ENCODE data around the gene SDR42E2. TPM values are rescaled to one million over a fixed set of nuclear protein-coding genes. Genes with fewer than 3 reads are reported as not detected.
"Not testable (repeated sequence)": the region's sequence is repeated elsewhere in the genome, so short reads cannot be mapped to it uniquely, and the experiment has no call there.

The SDR42E2 gene
- total and polyA plus RNA-seq, 2 donors (not counting 1 experiment from before 2014, with no cell fraction given): under 0.01 TPM; not detected in 1

GRCh38 chr16:22214402-22214801 lies 52.1 kb downstream of the SDR42E2 start:
- Histone ChIP-seq H3K79me2 (ENCODE audit: control insufficient read depth, insufficient read depth, low read length) (peaks cover 20% of the 10 kb centered on the region), H3K36me3 (ENCODE audit: control insufficient read depth, insufficient read depth, low read length) (peaks cover 2% of the 10 kb centered on the region), H3K4me2 (ENCODE audit: extremely low read depth, insufficient read depth, low read length) (no peak overlapping the region), H3K4me1 (ENCODE audit: control insufficient read depth, extremely low read depth, insufficient read depth, low read length) (peaks cover 3% of the 10 kb centered on the region), H2AFZ (ENCODE audit: low read length) (no peak overlapping the region), H3K4me3 (replicated peaks in 1 of 4; ENCODE audit: control extremely low read depth in 1 of 4, insufficient read depth in 1 of 4, low read depth in 3 of 4, low read length in 4 of 4) (no peak overlapping the region), H3K9me3 (ENCODE audit: control insufficient read depth, insufficient read depth, low read depth, low read length) (no peaks in the 10 kb centered on the region), H3K9ac (ENCODE audit: insufficient read depth, low read length) (no peak overlapping the region), H3K27ac (ENCODE audit: insufficient read depth, low read length) (no peak overlapping the region), H3K27me3 (ENCODE audit: control insufficient read depth, insufficient read depth, low read length) (no peaks in the 10 kb centered on the region), H4K20me1 (ENCODE audit: control insufficient read depth, extremely low read depth, insufficient read depth, low read length) (peaks cover 2% of the 10 kb centered on the region)
- no peak for DNase-seq (ENCODE audit: low read depth in 2 of 2)
- TF ChIP-seq CTCF (conservative IDR thresholded peaks at IDR 0.05 in 1 of 2, IDR thresholded peaks at IDR 0.05 in 1 of 2; ENCODE audit: low read depth in 1 of 2, low read length in 2 of 2) (no peak), EZH2 (IDR thresholded peaks at IDR 0.05; ENCODE audit: low read length, missing control alignments) (no peak)

GRCh38 chr16:22214889-22215288 lies 52.6 kb downstream of the SDR42E2 start:
- Histone ChIP-seq H3K27me3 (ENCODE audit: control insufficient read depth, insufficient read depth, low read length) (no peaks in the 10 kb centered on the region), H3K9me3 (ENCODE audit: control insufficient read depth, insufficient read depth, low read depth, low read length) (no peaks in the 10 kb centered on the region), H3K27ac (ENCODE audit: insufficient read depth, low read length) (no peak overlapping the region), H3K79me2 (ENCODE audit: control insufficient read depth, insufficient read depth, low read length) (peaks cover 15% of the 10 kb centered on the region), H3K4me3 (replicated peaks in 1 of 4; ENCODE audit: control extremely low read depth in 1 of 4, insufficient read depth in 1 of 4, low read depth in 3 of 4, low read length in 4 of 4) (no peak overlapping the region), H3K4me1 (ENCODE audit: control insufficient read depth, extremely low read depth, insufficient read depth, low read length) (peaks cover 6% of the 10 kb centered on the region), H3K36me3 (ENCODE audit: control insufficient read depth, insufficient read depth, low read length) (peaks cover 2% of the 10 kb centered on the region), H3K4me2 (ENCODE audit: extremely low read depth, insufficient read depth, low read length) (no peak overlapping the region), H3K9ac (ENCODE audit: insufficient read depth, low read length) (no peak overlapping the region), H4K20me1 (ENCODE audit: control insufficient read depth, extremely low read depth, insufficient read depth, low read length) (peaks cover 2% of the 10 kb centered on the region), H2AFZ (ENCODE audit: low read length) (no peak overlapping the region)
- DNase-seq (ENCODE audit: low read depth in 2 of 2): no peak
- TF ChIP-seq CTCF (conservative IDR thresholded peaks at IDR 0.05 in 1 of 2, IDR thresholded peaks at IDR 0.05 in 1 of 2; ENCODE audit: low read depth in 1 of 2, low read length in 2 of 2): no peak
- TF ChIP-seq EZH2 (IDR thresholded peaks at IDR 0.05; ENCODE audit: low read length, missing control alignments): no peak

GRCh38 chr16:22216191-22216831 lies 54.0 kb downstream of the SDR42E2 start:
- Histone ChIP-seq H3K27me3 (ENCODE audit: control insufficient read depth, insufficient read depth, low read length) (no peaks in the 10 kb centered on the region), H3K9ac (ENCODE audit: insufficient read depth, low read length) (no peak overlapping the region), H3K79me2 (ENCODE audit: control insufficient read depth, insufficient read depth, low read length) (peaks cover under 1% of the 10 kb centered on the region), H3K4me1 (ENCODE audit: control insufficient read depth, extremely low read depth, insufficient read depth, low read length) (peaks cover 13% of the 10 kb centered on the region), H3K27ac (ENCODE audit: insufficient read depth, low read length) (no peak overlapping the region), H3K36me3 (ENCODE audit: control insufficient read depth, insufficient read depth, low read length) (no peaks in the 10 kb centered on the region), H4K20me1 (ENCODE audit: control insufficient read depth, extremely low read depth, insufficient read depth, low read length) (peaks cover 2% of the 10 kb centered on the region), H3K4me3 (replicated peaks in 1 of 4; ENCODE audit: control extremely low read depth in 1 of 4, insufficient read depth in 1 of 4, low read depth in 3 of 4, low read length in 4 of 4) (no peak overlapping the region), H3K9me3 (ENCODE audit: control insufficient read depth, insufficient read depth, low read depth, low read length) (no peaks in the 10 kb centered on the region), H2AFZ (ENCODE audit: low read length) (no peak overlapping the region), H3K4me2 (ENCODE audit: extremely low read depth, insufficient read depth, low read length) (no peak overlapping the region)
- TF ChIP-seq EZH2 (IDR thresholded peaks at IDR 0.05; ENCODE audit: low read length, missing control alignments) (no peak), CTCF (conservative IDR thresholded peaks at IDR 0.05 in 1 of 2, IDR thresholded peaks at IDR 0.05 in 1 of 2; ENCODE audit: low read depth in 1 of 2, low read length in 2 of 2) (no peak)
- peak; percentile 52 to 53 for DNase-seq (ENCODE audit: low read depth in 2 of 2)

- H3K9me3 ChIP-seq (ENCODE audit: control insufficient read depth, insufficient read depth, low read depth, low read length); H3K27me3 ChIP-seq (ENCODE audit: control insufficient read depth, insufficient read depth, low read length); H3K9ac ChIP-seq (ENCODE audit: insufficient read depth, low read length); H2AFZ ChIP-seq (ENCODE audit: low read length); H4K20me1 ChIP-seq (ENCODE audit: control insufficient read depth, extremely low read depth, insufficient read depth, low read length); H3K4me3 ChIP-seq (replicated peaks in 1 of 4; ENCODE audit: control extremely low read depth in 1 of 4, insufficient read depth in 1 of 4, low read depth in 3 of 4, low read length in 4 of 4); H3K79me2 ChIP-seq (ENCODE audit: control insufficient read depth, insufficient read depth, low read length); H3K36me3 ChIP-seq (ENCODE audit: control insufficient read depth, insufficient read depth, low read length); H3K27ac ChIP-seq (ENCODE audit: insufficient read depth, low read length); H3K4me2 ChIP-seq (ENCODE audit: extremely low read depth, insufficient read depth, low read length): not testable (repeated sequence)
- peak in 1 of 2 donors; percentile 45 for DNase-seq (ENCODE audit: low read depth in 2 of 2)
- H3K4me1 ChIP-seq (ENCODE audit: control insufficient read depth, extremely low read depth, insufficient read depth, low read length): peaks cover 13% of the 10 kb centered on the region
Measured at GRCh38 chr16:22216832-22217225, 54.5 kb downstream of the SDR42E2 start.

Measured in fibroblast of lung (primary cell).